ENCODE results near the gene STAT2. TPM values are rescaled to one million over a fixed set of nuclear protein-coding genes. Genes with fewer than 3 reads are reported as not detected.
A peak's percentile ranks its signal among the peaks of the same experiment; 100 is the strongest.

The STAT2 gene
- total and polyA plus RNA-seq, 2 experiments from 2014 or later = 15.6 to 67.9 TPM

GRCh38 chr12:56300644-56301464, 59.1 kb downstream of the STAT2 start:
- Histone ChIP-seq H3K4me3 (peak overlapping the region; percentile 99), H3F3A (replicated peaks; ENCODE audit: low read depth) (peaks cover 32% of the 10 kb centered on the region), H3K27ac (ENCODE audit: low read depth) (peak overlapping the region; percentile 93), H3K36me3 (ENCODE audit: insufficient read depth) (peaks cover 14% of the 10 kb centered on the region; the same call in 1 of the 2 replicates), H4K20me1 (replicated peaks; ENCODE audit: insufficient read depth) (peaks cover 13% of the 10 kb centered on the region), H3K4me1 (ENCODE audit: insufficient read depth) (peaks cover 18% of the 10 kb centered on the region), H3K9me2 (ENCODE audit: insufficient read depth) (no peaks in the 10 kb centered on the region), H3K27me3 (ENCODE audit: insufficient read depth) (no peaks in the 10 kb centered on the region), H3K4me2 (peak overlapping the region; percentile 76), H2AFZ (no peak overlapping the region), H3K79me2 (replicated peaks; ENCODE audit: insufficient read depth) (peaks cover 40% of the 10 kb centered on the region)
- Mint-ChIP-seq H3K27ac (peak overlapping the region; percentile 97), H3K27me3 (ENCODE audit: insufficient read depth, low read depth, poor library complexity) (peaks cover 11% of the 10 kb centered on the region), H3K4me1 (peaks cover 19% of the 10 kb centered on the region), H3K9me3 (no peaks in the 10 kb centered on the region; the same call in 2 of the 3 replicates), H3K36me3 (ENCODE audit: low read depth) (peaks cover 46% of the 10 kb centered on the region; the same call in 2 of the 3 replicates), H3K4me3 (peak overlapping the region; percentile 99)
- DNase-seq (ENCODE audit: low spot score) (peak; percentile 4), ATAC-seq (peak; percentile 15; the same call in 2 of the 3 replicates)
- TF ChIP-seq EZH2phosphoT487 (IDR thresholded peaks at IDR 0.05; ENCODE audit: unreplicated experiment) (no peak), ETS1 (IDR thresholded peaks at IDR 0.05) (no peak), JUNB (IDR thresholded peaks at IDR 0.05; ENCODE audit: unreplicated experiment) (no peak), STAT1 (IDR thresholded peaks at IDR 0.05; ENCODE audit: unreplicated experiment) (no peak), POLR2AphosphoS5 (IDR thresholded peaks at IDR 0.05; ENCODE audit: low read depth) (no peak), REST (IDR thresholded peaks at IDR 0.05; ENCODE audit: unreplicated experiment) (no peak), ZNF331 (CRISPR knock-in tag; IDR thresholded peaks at IDR 0.05; ENCODE audit: low read depth) (no peak)
- TF ChIP-seq, protein P1, sequence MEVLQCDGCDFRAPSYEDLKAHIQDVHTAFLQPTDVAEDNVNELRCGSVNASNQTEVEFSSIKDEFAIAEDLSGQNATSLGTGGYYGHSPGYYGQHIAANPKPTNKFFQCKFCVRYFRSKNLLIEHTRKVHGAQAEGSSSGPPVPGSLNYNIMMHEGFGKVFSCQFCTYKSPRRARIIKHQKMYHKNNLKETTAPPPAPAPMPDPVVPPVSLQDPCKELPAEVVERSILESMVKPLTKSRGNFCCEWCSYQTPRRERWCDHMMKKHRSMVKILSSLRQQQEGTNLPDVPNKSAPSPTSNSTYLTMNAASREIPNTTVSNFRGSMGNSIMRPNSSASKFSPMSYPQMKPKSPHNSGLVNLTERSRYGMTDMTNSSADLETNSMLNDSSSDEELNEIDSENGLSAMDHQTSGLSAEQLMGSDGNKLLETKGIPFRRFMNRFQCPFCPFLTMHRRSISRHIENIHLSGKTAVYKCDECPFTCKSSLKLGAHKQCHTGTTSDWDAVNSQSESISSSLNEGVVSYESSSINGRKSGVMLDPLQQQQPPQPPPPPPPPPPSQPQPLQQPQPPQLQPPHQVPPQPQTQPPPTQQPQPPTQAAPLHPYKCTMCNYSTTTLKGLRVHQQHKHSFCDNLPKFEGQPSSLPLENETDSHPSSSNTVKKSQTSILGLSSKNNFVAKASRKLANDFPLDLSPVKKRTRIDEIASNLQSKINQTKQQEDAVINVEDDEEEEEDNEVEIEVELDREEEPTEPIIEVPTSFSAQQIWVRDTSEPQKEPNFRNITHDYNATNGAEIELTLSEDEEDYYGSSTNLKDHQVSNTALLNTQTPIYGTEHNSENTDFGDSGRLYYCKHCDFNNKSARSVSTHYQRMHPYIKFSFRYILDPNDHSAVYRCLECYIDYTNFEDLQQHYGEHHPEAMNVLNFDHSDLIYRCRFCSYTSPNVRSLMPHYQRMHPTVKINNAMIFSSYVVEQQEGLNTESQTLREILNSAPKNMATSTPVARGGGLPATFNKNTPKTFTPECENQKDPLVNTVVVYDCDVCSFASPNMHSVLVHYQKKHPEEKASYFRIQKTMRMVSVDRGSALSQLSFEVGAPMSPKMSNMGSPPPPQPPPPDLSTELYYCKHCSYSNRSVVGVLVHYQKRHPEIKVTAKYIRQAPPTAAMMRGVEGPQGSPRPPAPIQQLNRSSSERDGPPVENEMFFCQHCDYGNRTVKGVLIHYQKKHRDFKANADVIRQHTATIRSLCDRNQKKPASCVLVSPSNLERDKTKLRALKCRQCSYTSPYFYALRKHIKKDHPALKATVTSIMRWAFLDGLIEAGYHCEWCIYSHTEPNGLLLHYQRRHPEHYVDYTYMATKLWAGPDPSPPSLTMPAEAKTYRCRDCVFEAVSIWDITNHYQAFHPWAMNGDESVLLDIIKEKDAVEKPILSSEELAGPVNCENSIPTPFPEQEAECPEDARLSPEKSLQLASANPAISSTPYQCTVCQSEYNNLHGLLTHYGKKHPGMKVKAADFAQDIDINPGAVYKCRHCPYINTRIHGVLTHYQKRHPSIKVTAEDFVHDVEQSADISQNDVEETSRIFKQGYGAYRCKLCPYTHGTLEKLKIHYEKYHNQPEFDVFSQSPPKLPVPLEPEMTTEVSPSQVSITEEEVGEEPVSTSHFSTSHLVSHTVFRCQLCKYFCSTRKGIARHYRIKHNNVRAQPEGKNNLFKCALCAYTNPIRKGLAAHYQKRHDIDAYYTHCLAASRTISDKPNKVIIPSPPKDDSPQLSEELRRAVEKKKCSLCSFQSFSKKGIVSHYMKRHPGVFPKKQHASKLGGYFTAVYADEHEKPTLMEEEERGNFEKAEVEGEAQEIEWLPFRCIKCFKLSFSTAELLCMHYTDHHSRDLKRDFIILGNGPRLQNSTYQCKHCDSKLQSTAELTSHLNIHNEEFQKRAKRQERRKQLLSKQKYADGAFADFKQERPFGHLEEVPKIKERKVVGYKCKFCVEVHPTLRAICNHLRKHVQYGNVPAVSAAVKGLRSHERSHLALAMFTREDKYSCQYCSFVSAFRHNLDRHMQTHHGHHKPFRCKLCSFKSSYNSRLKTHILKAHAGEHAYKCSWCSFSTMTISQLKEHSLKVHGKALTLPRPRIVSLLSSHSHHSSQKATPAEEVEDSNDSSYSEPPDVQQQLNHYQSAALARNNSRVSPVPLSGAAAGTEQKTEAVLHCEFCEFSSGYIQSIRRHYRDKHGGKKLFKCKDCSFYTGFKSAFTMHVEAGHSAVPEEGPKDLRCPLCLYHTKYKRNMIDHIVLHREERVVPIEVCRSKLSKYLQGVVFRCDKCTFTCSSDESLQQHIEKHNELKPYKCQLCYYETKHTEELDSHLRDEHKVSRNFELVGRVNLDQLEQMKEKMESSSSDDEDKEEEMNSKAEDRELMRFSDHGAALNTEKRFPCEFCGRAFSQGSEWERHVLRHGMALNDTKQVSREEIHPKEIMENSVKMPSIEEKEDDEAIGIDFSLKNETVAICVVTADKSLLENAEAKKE (CRISPR knock-in tag; IDR thresholded peaks at IDR 0.05) = no peak

Measured in GM23338 (cell line).